NCI-H1105 treated with DMSO at 0.1 percent for 48 hours (cell line): Measurements from ENCODE around the gene RAB1B.
"Not testable (repeated sequence)": the region's sequence is repeated elsewhere in the genome, so short reads cannot be mapped to it uniquely, and the experiment has no call there.

ENCODE experiments used
- DNase-seq: peaks from one replicate; lab custom pipeline; 2025; lab: John Stamatoyannopoulos, UW

The RAB1B gene

GRCh38 chr11:66239998-66240780, 28.2 kb upstream of the RAB1B start:
- DNase-seq = no peak

DNA sequence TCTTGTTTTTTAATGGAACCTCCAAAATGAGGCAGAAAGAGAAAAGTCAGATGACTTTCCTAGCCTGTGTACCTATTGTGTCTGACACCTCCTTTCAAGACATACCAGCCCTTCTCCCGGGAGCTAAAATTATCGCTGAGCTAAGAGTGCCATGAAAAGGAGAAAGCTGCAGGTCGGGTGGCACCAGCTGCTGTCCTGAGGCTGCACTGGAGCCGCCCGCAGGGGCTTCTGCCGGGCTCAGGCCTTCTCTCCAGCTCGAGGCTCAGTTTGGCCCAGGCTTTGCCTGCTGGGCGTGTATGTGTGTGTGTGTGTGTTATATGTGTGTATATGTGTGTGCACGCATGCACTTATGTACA, 27.7 kb upstream of the RAB1B start:
- no peak for DNase-seq

GRCh38 chr11:66242095-66242765, 26.2 kb upstream of the RAB1B start:
- no peak for DNase-seq

GRCh38 chr11:66243782-66244535, 24.5 kb upstream of the RAB1B start:
- no peak for DNase-seq

GRCh38 chr11:66247295-66247694, 21.1 kb upstream of the RAB1B start:
- no peak for DNase-seq

DNA sequence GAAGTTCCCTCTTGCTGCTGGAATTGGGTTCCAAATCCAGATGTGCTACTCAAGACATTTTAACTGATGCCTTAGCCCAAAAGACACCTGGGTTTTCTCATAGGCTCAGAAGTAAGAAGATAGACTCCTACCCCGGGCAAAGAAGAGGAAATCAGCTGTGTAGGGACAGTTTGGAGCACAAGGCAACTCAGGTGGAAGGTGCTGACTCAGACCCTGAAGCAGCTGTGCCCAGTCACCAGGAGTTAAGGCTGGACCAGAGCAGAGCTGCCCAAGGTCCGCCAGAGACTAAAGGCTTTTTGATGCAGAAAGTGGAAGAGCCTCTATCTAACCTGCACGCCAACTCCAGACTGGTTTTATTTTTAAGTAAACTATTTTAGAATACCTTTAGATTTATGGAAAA, 20.6 kb upstream of the RAB1B start:
- no peak for DNase-seq

GRCh38 chr11:66248903-66249302, 19.5 kb upstream of the RAB1B start:
- DNase-seq = no peak

- no peak for DNase-seq
Observed at GRCh38 chr11:66251809-66252208, 16.6 kb upstream of the RAB1B start.

GRCh38 chr11:66253081-66253480, 15.4 kb upstream of the RAB1B start:
- not testable (repeated sequence) for DNase-seq

- no peak for DNase-seq
Observed at GRCh38 chr11:66258473-66258893, 10.0 kb upstream of the RAB1B start.

DNA sequence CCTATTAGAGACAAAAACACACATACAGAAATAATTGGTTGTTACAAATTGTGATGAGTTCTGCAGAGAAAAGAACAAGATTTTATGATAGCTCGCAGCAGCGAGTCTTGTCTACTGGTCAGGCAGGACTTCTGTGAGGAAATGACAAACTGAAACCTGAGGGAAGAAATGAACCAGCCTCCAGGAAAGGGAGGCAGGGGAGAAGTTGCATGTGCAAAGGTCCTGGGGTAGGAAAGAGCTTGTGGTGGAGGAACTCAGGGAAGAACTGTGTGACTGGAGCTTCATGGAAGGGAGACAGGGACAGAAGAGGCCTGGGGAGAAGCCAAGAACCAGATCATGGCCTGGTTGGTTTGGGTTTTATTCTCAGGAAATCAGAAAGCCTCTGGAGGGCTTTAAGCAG, 9.2 kb upstream of the RAB1B start:
- DNase-seq = no peak

GRCh38 chr11:66259956-66260355, 8.5 kb upstream of the RAB1B start:
- DNase-seq = no peak

DNA sequence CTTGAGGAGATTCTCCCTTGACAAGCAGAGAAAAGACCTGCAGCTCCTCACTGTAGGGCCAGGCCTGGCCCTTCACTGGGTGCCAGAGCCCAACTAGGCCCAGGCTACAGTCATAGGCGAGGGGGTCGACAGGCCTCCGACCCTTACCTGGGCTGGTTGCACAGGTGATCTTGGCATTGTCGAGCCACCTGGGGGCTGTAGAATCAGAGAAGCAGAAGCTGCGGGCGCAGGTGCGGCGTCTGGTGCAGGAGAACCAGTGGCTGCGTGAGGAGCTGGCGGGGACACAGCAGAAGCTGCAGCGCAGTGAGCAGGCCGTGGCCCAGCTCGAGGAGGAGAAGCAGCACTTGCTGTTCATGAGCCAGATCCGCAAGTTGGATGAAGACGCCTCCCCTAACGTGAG, 6.9 kb upstream of the RAB1B start:
- no peak for DNase-seq

- DNase-seq = no peak
Observed at GRCh38 chr11:66262191-66262590, 6.2 kb upstream of the RAB1B start.

DNA sequence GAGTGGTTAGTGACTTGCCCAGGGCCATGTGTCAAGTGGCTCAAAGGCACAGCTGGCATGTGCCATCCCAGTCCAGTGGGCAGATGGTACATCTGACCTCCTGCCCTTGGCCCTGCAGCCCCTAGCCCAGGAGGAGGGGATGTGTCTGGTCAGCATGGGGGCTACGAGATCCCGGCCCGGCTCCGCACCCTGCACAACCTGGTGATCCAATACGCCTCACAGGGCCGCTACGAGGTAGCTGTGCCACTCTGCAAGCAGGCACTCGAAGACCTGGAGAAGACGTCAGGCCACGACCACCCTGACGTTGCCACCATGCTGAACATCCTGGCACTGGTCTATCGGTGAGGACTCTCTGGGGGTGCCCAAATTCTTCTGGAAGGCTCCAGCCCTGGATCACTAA, 5.7 kb upstream of the RAB1B start:
- no peak for DNase-seq

DNA sequence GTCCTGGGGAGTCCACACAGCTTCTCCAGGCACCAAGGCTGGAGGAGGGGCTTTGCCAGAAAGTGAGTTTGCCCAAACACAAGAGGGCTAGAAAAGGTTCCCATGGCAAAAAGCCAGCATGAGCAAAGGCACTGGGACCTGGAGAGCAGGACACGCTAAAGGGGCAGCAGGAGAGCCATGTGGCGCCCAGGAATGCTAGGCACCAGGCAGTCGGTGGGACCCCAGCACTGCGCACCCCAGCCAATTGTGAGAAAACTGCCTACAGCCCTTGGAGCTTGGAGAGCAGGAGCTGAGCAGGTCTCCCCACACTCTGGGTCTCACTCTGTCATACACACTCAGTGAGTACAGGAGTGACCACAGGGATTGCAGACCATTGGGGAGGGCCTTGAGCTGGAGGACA, 5.2 kb upstream of the RAB1B start:
- DNase-seq = no peak

DNA sequence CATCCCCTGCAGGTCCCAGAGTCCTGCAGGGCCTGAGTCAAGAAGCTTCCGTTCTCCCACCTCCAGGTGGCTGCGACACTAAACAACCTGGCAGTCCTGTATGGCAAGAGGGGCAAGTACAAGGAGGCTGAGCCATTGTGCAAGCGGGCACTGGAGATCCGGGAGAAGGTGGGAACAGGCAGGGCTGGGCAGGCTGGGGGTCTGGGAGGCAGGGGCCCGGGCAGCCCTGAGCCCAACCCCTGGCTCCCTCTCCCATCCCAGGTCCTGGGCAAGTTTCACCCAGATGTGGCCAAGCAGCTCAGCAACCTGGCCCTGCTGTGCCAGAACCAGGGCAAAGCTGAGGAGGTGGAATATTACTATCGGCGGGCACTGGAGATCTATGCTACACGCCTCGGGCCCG, 4.7 kb upstream of the RAB1B start:
- DNase-seq = no peak

DNA sequence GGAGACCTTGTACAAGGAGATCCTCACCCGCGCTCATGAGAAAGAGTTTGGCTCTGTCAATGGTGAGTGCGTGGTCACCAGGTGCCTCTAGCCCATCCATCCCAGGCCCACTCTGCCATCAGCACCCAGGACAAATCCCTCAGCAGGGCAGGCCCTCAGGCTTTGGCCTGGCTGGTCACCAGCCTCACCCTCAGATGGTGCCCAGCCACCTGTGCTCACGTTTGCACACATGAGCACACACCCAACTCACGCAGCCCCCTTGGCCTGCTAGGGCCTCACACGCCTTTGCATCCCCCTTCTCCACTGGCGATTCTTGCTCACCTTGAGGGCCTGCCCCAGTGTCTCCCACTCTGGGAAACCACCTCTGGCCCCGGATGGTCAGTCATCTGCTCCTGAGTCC, 4.1 kb upstream of the RAB1B start:
- no peak for DNase-seq

DNA sequence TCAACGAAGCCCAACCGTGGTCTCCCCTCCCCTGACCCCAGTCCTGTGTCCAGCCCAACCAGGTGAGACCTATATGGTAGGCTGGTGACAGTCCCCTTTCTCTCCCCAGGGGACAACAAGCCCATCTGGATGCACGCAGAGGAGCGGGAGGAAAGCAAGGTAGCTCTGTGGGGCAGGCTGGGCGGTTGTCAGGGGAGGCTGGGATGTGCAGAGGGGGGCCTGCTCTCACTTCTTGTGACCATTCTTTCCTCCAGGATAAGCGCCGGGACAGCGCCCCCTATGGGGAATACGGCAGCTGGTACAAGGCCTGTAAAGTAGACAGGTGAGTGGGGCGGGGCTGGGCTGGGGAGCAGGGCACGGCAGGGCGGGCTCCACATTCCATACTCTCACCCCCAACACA, 3.5 kb upstream of the RAB1B start:
- no peak for DNase-seq

DNA sequence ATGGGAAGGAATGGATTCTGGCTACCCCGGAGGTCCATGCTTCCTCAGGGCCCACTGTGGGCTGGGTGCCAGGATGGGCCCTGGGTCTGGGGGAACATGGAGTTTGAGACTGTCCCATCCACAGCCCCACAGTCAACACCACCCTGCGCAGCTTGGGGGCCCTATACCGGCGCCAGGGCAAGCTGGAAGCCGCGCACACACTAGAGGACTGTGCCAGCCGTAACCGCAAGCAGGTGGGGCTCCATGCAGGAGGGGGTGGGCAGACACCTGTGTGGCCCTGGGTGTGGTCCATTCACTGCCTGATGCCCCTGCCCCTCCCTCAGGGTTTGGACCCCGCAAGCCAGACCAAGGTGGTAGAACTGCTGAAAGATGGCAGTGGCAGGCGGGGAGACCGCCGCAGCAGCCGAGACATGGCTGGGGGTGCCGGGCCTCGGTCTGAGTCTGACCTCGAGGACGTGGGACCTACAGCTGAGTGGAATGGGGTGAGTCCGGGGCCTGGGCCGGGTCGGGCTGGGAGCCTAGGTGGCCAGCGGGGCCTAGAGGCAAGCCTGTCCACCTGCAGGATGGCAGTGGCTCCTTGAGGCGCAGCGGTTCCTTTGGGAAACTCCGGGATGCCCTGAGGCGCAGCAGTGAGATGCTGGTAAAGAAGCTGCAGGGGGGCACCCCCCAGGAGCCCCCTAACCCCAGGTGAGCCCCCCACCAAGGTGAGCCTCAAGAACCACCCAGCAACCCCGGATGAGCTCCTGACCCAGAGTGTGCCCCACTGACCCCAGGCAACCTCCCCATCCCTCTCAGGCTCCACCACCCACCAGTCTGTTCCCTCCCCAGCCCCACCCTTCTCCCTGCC, 2.7 kb upstream of the RAB1B start:
- no peak for DNase-seq

GRCh38 chr11:66266378-66267038, 1.9 kb upstream of the RAB1B start:
- DNase-seq = no peak

- DNase-seq = no peak
Observed at GRCh38 chr11:66267039-66267378, 1.4 kb upstream of the RAB1B start.
